GM12865 (cell line): ENCODE data around the gene TNIK.

Experiments used
- DNase-seq: peaks from one replicate; pipeline ENCODE4 v3.0.0; 2010; ENCODE audit warnings: low read depth
- H3K4me3 ChIP-seq: 2 replicates; pipeline ENCODE4 v1.5.1; 2011; ENCODE audit warnings: mild to moderate bottlenecking, low read depth, low read length, control low read depth
- CTCF ChIP-seq: IDR thresholded peaks from 2 replicates; pipeline ENCODE4 v1.5.1; 2011; ENCODE audit warnings: low read length, control low read depth, low read depth, inconsistent platforms; ENCODE audit not compliant: insufficient read depth; ENCODE audit errors: missing control alignments

Gene TNIK

GRCh38 chr3:171459942-171460724 lies at the start of gene TNIK:
TNIK (minus strand) TSS chr3:171460405; CDS start chr3:171460063, 342 bp downstream.
- peak; percentile 97 for DNase-seq
- peak; percentile 24 for TF ChIP-seq CTCF
- peak within 1 kb of the TSS; percentile 94 for H3K4me3 ChIP-seq

- H3K4me3 ChIP-seq, result no peak overlapping the region
- no peak for DNase-seq
- TF ChIP-seq CTCF, result no peak
These were observed 48.5 kb upstream of the TNIK start for GRCh38 chr3:171508676-171509075.

DNA sequence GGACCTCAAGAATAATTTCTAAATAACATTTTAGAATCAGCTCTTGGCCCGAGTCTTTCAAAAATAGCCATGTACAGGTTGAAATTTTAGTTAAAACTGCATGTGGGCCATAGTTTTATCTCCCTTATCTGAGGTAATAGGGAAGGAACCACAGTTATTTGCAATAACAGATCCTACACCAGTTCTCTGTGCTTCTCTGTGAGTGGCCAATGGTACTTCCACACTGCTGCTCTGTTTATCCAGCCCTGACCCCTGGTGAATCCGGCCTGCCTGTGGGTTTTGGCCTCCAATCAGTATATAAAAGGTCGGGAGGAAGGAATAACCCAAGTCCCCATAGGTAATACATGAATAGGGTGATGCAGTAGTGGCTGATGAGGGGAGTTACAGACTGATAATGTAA lies 48.0 kb upstream of the TNIK start:
- TF ChIP-seq CTCF, result no peak
- DNase-seq, result no peak
- no peak overlapping the region for H3K4me3 ChIP-seq

GRCh38 chr3:171506743-171507319 lies 46.6 kb upstream of the TNIK start:
- no peak overlapping the region for H3K4me3 ChIP-seq
- DNase-seq, result no peak
- no peak for TF ChIP-seq CTCF

- no peak for TF ChIP-seq CTCF
- no peak overlapping the region for H3K4me3 ChIP-seq
- no peak for DNase-seq
These were observed 45.7 kb upstream of the TNIK start for GRCh38 chr3:171505822-171506333.

DNA sequence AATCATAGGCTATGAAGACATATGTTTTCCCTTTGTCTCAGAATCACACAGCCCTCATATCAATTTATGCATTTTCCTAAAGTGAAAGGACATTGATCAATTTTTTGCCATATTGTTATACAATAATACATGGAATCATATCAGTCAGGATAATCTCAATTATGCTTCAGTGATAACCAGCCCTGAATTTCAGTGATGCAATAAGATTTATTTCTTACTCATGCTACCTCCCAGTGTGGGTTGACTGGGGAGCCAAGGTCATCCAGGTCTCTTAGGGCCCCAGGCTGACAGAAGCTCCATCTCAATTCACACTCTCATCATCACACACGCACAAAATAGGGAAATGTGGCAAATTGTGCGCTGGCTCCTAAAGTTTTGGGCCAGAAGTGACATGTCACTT lies 44.2 kb upstream of the TNIK start:
- H3K4me3 ChIP-seq, result no peak overlapping the region
- DNase-seq, result no peak
- no peak for TF ChIP-seq CTCF

DNA sequence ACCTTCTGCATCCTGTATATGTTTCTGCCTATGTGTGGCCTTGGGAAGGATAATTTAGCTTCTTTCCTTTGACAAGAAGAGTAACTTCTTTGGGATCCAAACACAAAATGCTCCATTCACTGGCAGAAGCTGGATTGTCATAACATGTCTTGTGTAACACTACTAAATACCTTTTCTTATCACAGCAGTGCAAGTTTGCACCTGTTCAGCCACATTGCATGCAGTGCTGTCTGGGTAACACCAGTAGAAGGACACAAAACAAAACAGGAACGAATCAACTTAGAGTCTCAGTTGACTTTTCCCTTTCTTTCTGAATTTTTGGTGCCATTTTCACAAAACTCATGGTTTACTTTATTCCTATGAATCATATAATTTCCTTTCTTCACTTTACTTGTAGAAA lies 43.6 kb upstream of the TNIK start:
- TF ChIP-seq CTCF, result no peak
- no peak for DNase-seq
- no peak overlapping the region for H3K4me3 ChIP-seq
